Measurements from ENCODE around the gene PEMT. TPM values are rescaled to one million over a fixed set of nuclear protein-coding genes. Genes with fewer than 3 reads are reported as not detected.

Gene PEMT
- polyA plus RNA-seq, 1 donor, result 25.7 TPM

DNA sequence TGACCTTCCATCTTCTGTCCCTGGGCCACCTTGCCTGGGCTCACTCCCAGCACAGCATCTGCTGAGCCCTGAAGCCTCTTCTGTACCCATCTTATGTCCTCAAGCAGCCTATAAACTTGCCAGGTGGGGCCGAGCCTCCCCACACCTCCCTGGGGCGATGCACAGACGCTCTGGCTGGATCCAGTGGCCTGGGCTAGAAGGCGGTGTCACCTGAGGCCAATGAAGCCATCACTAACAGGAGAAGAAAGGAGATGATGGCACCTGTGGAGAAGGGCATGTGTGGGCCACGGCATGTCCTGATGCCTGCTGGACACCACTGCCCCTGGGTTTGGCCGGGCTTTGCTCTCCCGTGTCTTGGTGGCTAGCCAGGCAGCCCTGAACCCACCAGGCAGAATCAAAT is 45.5 kb downstream of the PEMT start:
- no peak overlapping the region for H3K4me3 ChIP-seq (ENCODE audit: low read length)
- no CpG with 5 or more reads among the region's 7 CpGs for WGBS (ENCODE audit: insufficient coverage, low lambda C conversion rate)

DNA sequence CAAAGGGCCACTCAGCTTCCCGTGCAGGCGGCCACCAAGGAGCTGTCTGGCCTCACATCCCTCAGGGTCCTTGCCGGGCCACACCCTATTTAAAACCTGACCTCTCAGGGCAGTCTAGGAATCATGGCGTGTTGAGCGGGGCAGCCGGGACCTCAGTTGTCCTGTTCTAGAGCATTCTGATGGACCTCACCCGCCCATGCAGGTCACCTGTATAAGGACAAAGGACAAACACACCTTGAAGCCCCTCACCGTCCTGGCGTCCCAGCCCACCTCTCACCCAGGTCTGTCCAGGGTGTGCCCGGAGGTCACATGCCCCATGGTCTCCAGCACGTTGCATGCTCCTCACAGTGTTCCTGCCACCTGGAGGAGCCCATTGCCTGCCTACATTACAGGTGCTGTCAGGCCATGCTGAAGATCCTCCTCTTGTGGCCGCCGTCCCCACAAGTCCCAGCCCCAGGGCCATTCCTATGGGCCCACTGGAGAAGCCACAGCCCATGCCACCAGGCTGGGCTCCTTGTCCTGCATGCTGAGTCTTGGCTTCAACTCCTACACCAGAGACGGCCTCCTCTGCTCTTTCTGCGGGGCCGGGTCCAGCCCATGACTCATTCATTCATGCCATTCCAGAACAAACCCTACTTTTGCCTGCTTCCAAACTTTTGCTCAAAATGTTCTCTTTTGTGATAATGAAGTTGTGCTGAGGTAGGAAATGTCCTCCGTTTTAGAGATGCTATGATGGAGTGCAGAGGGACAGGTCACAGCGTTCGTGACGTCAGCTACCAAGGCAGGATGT is 46.3 kb downstream of the PEMT start:
- no peak for DNase-seq
- no peaks in the 10 kb centered on the region for H3K27me3 ChIP-seq (ENCODE audit: control insufficient read depth, insufficient read depth, low read length)

More for the DNA sequence above, 45.5 kb downstream of the PEMT start:
- Histone ChIP-seq H3K36me3 (ENCODE audit: control insufficient read depth, insufficient read depth, low read length) (no peaks in the 10 kb centered on the region), H3K27me3 (ENCODE audit: control insufficient read depth, insufficient read depth, low read length) (no peaks in the 10 kb centered on the region), H3K9me3 (ENCODE audit: control insufficient read depth, low read depth, low read length) (no peaks in the 10 kb centered on the region), H3K4me1 (ENCODE audit: control insufficient read depth, insufficient read depth, low read length) (peaks cover 26% of the 10 kb centered on the region), H3K27ac (ENCODE audit: low read length) (no peak overlapping the region)
- DNase-seq, result no peak

DNA sequence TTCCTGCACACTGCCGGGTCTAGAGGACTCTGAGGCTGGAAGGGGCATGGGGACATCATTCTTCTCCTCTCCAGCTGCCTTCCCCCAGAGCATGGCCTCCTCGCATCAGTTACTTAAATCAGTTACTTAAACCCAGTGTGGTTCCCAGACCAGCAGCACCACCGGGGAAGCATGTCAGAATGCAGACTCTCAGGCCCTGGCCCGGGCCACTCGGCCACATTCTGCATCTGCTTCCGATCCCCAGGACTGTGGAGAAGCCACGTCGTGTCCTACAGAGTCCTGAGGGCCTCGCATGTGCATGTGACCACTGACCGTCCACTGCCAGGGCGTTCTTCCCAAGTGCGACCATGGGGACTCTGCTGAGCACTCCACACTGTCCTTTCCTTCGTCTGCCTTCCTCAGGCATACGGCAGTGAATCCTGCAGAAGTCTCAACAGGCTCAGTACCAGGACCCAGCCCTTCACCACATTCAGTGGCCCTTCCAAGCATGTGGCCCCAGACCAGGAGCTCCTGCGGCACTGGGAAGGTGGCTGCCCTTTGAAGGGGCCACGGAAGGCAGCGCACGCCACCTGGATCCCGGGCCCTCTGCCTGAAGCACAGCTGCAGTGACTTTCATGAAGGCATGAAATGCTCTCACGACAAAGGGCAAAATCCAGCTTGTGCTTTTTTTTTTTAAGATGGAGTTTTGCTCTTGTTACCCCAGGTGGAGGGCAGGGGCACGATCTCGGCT is 48.4 kb downstream of the PEMT start:
- H3K4me1 ChIP-seq (ENCODE audit: control insufficient read depth, insufficient read depth, low read length), result peaks cover 46% of the 10 kb centered on the region
- no peaks in the 10 kb centered on the region for H3K9me3 ChIP-seq (ENCODE audit: control insufficient read depth, low read depth, low read length)
- no peak overlapping the region for H3K27ac ChIP-seq (ENCODE audit: low read length)
- no peaks in the 10 kb centered on the region for H3K27me3 ChIP-seq (ENCODE audit: control insufficient read depth, insufficient read depth, low read length)
- H3K36me3 ChIP-seq (ENCODE audit: control insufficient read depth, insufficient read depth, low read length), result no peaks in the 10 kb centered on the region
- DNase-seq, result no peak
- no peak overlapping the region for H3K4me3 ChIP-seq (ENCODE audit: low read length)
- WGBS (ENCODE audit: insufficient coverage, low lambda C conversion rate), result no CpG with 5 or more reads among the region's 22 CpGs

More for the DNA sequence above, 46.3 kb downstream of the PEMT start:
- H3K9me3 ChIP-seq (ENCODE audit: control insufficient read depth, low read depth, low read length), result no peaks in the 10 kb centered on the region
- WGBS (ENCODE audit: insufficient coverage, low lambda C conversion rate), result 80% methylated on average over 1 of the region's 20 CpGs
- H3K4me1 ChIP-seq (ENCODE audit: control insufficient read depth, insufficient read depth, low read length), result peaks cover 30% of the 10 kb centered on the region
- H3K4me3 ChIP-seq (ENCODE audit: low read length), result no peak overlapping the region
- H3K36me3 ChIP-seq (ENCODE audit: control insufficient read depth, insufficient read depth, low read length), result no peaks in the 10 kb centered on the region
- no peak overlapping the region for H3K27ac ChIP-seq (ENCODE audit: low read length)

DNA sequence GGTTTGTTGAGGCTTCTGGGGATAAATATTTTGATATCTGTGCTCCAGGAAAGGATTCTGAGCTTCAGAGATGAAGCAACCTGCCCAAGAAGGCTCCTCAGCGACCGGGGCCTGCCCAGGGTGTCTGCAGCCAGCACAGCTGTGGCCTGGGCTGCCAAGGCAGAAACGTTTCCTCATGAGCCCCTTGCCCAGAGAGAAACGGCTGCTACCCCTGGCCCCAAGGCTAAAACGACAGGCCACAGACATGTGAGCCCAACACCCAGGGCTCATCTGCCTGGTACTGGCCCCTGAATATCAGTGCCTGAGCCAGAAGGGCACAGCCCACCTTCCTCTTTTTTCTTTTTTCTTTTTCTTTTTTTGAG is 49.9 kb downstream of the PEMT start:
- Histone ChIP-seq H3K4me1 (ENCODE audit: control insufficient read depth, insufficient read depth, low read length) (peaks cover 45% of the 10 kb centered on the region), H3K36me3 (ENCODE audit: control insufficient read depth, insufficient read depth, low read length) (no peaks in the 10 kb centered on the region), H3K9me3 (ENCODE audit: control insufficient read depth, low read depth, low read length) (no peaks in the 10 kb centered on the region), H3K27me3 (ENCODE audit: control insufficient read depth, insufficient read depth, low read length) (no peaks in the 10 kb centered on the region), H3K27ac (ENCODE audit: low read length) (no peak overlapping the region), H3K4me3 (ENCODE audit: low read length) (no peak overlapping the region)
- no CpG with 5 or more reads among the region's 5 CpGs for WGBS (ENCODE audit: insufficient coverage, low lambda C conversion rate)
- DNase-seq, result no peak

DNA sequence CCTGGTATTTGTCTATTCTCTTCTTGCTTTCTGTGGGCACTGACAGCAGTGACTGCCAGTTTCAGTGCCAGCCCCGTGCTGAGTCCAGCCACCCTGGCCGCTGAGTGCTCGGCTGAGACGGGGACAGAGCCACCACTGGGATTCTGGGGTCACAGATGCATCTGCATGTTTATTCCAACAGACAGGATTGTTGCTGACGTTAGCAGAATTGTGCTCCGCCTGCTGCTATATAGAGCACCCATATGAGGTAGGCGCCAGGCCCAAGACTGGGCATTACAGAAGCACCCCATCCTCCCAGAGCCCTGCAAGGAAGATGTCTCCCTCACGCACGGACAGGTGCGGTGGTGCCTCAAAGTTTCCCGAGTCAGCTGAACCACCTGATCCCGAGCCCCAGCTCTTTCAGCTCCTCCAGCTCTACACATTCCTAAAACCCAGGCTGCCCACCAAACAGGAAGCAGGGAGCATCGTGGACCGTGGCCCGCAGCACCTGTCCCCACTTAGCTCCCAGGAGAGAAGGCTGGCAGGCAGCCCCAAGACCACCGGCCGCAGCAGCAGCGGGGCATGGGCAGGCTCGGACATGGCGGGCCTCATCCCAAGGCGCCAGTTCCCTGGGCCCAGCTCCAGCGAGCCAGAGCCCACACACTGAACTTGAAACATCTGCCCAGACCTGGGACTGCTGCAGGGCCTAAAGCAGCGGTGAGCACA is 50.4 kb downstream of the PEMT start:
- no peaks in the 10 kb centered on the region for H3K9me3 ChIP-seq (ENCODE audit: control insufficient read depth, low read depth, low read length)
- no peak overlapping the region for H3K27ac ChIP-seq (ENCODE audit: low read length)
- H3K4me3 ChIP-seq (ENCODE audit: low read length), result no peak overlapping the region
- no CpG with 5 or more reads among the region's 23 CpGs for WGBS (ENCODE audit: insufficient coverage, low lambda C conversion rate)
- peaks cover 45% of the 10 kb centered on the region for H3K4me1 ChIP-seq (ENCODE audit: control insufficient read depth, insufficient read depth, low read length)
- no peaks in the 10 kb centered on the region for H3K27me3 ChIP-seq (ENCODE audit: control insufficient read depth, insufficient read depth, low read length)
- no peak for DNase-seq
- no peaks in the 10 kb centered on the region for H3K36me3 ChIP-seq (ENCODE audit: control insufficient read depth, insufficient read depth, low read length)

DNA sequence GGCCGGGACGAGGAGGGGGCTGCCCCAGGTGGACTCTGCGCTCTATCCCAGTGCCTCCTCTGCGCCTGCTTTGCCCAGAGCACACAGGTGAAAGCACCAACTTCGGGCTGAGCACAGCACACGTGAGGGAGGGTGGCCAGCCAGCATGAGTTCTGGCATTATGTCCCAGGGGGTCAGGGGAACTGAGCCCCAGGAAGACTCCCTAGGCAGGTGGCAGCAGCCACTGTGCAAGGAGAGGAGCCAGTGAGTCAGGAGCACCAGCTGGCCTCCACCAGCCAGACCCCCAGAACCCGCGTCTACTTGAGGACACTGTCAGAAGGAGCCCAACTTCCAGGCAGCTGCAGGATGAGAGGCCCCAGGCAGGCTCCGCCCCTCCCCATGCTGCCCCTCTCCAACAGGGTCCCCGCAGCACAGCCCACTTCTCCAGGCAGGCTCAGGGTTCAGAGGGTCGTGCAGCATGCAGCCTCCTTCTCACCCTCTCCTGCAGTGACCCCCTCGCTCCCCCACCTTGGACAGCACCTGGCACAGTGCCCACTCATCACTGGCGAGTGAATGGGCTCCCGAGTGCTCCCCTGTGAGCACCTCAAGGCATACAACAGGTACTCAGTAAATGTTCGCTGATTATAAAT is 51.1 kb downstream of the PEMT start:
- WGBS (ENCODE audit: insufficient coverage, low lambda C conversion rate), result no CpG with 5 or more reads among the region's 15 CpGs
- Histone ChIP-seq H3K36me3 (ENCODE audit: control insufficient read depth, insufficient read depth, low read length) (no peaks in the 10 kb centered on the region), H3K27ac (ENCODE audit: low read length) (no peak overlapping the region), H3K27me3 (ENCODE audit: control insufficient read depth, insufficient read depth, low read length) (no peaks in the 10 kb centered on the region), H3K4me3 (ENCODE audit: low read length) (no peak overlapping the region), H3K9me3 (ENCODE audit: control insufficient read depth, low read depth, low read length) (no peaks in the 10 kb centered on the region), H3K4me1 (ENCODE audit: control insufficient read depth, insufficient read depth, low read length) (peaks cover 45% of the 10 kb centered on the region)
- DNase-seq, result no peak

DNA sequence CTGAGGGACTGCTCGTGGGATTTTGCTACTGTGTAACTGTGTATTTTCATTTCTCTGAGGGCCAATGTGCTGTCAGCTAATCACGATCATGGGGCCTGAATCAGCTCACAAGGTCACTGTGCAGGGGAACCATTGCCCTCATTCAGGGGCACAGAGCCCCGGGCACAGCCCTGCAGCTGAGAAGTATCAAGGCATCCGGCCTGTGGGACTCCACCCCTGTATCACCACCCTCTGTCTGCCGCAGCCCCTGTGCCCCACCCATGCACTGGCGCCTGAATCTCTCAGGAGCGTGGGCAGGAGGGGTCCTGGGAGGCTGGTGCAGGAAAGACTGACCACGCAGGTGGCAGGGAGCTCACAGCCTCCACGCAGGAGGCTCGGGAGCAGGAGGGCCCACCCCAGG is 51.9 kb downstream of the PEMT start:
- Histone ChIP-seq H3K9me3 (ENCODE audit: control insufficient read depth, low read depth, low read length) (no peaks in the 10 kb centered on the region), H3K27ac (ENCODE audit: low read length) (peak overlapping the region; percentile 54), H3K27me3 (ENCODE audit: control insufficient read depth, insufficient read depth, low read length) (no peaks in the 10 kb centered on the region), H3K4me3 (ENCODE audit: low read length) (no peak overlapping the region), H3K36me3 (ENCODE audit: control insufficient read depth, insufficient read depth, low read length) (no peaks in the 10 kb centered on the region), H3K4me1 (ENCODE audit: control insufficient read depth, insufficient read depth, low read length) (peaks cover 45% of the 10 kb centered on the region)
- 70% methylated on average over 2 of the region's 10 CpGs for WGBS (ENCODE audit: insufficient coverage, low lambda C conversion rate)
- DNase-seq, result peak in 1 of 2 donors; percentile 36

DNA sequence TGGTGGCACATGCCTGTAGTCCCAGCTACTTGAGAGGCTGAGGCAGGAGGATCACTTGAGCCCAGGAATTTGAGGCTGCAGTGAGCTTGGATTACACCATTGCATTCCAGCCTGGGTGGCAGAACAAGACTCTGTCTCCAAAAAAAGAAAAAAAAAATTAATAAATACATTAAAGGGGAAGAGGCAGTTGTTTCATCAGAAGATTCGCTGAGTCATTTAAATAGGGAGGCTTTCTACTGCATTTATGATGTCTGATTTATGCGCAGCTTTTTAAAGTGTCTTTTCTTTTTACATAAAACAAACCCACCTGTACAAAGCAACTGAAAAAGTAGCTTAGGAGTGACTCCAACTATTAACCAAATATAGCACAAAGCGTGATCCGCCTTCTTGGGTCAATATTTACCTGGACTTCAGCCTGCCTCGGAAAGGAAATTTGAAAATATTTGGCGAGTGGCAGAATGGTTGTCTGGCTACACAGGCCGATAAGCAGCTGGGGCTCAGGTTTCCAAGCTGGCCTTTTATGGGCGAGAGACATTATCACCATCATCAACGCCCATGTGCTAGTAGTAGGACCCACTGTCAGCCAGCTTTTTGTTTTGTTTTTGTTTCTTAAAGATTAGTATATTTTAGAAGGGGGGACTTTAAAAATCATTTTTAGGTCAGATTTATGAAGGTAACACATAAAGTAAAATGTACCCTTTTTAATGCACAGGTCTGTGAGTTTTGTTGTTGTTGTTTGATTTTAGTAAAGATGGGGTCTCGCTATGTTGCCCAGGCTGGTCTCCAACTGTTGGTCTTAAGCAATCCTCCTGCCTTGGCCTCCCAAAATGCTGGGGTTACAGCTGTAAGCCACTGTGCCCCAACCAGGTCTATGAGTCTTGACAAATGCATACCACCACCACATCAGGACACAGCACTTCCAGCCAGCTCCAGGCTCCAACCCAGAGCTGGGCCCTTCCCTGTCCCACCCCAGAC is 52.8 kb downstream of the PEMT start:
- Histone ChIP-seq H3K9me3 (ENCODE audit: control insufficient read depth, low read depth, low read length) (no peaks in the 10 kb centered on the region), H3K27ac (ENCODE audit: low read length) (peak overlapping the region; percentile 61), H3K4me1 (ENCODE audit: control insufficient read depth, insufficient read depth, low read length) (peaks cover 45% of the 10 kb centered on the region), H3K27me3 (ENCODE audit: control insufficient read depth, insufficient read depth, low read length) (no peaks in the 10 kb centered on the region), H3K4me3 (ENCODE audit: low read length) (no peak overlapping the region), H3K36me3 (ENCODE audit: control insufficient read depth, insufficient read depth, low read length) (no peaks in the 10 kb centered on the region)
- 10% methylated on average over 2 of the region's 10 CpGs for WGBS (ENCODE audit: insufficient coverage, low lambda C conversion rate)
- DNase-seq, result peak; percentile 73 to 92

DNA sequence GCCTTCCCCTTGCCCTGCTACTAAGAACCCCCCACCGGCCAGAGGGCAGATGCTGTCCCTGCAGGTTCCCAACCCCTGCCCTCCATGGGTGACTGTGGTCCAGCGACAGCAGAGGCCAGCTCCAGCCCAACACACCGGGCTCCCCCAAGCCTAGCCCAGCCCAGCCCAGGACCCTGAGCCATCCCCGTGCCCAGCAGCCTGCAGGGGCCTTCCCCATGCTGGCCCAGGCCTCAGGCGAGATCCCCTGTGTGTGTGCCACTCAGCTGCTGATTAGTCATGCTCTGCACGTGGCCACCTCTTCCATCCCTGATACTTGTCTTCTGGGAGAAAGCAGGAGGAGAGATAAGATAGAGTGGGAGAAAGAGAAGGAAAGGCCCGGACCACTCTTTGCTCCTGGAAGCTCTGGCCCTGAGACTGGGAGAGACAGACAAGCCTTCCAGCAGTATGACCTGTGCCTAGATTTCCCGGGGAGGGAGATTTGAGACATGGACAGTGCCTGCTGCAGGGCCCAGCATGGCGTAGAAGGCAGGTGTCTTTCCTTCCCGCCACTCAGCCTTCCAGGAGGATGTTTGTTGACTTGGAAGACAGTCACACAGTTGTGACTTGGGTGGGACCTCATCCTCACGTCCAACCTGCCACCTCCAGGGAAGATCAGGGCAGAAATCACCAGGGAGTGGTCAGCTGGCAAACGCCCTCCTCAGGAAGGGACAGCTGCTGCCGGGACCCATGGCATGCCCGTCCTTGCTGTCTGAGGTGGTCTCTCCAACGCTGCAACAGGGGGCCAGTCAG is 54.0 kb downstream of the PEMT start:
- Histone ChIP-seq H3K27ac (ENCODE audit: low read length) (peak overlapping the region; percentile 61), H3K27me3 (ENCODE audit: control insufficient read depth, insufficient read depth, low read length) (no peaks in the 10 kb centered on the region), H3K9me3 (ENCODE audit: control insufficient read depth, low read depth, low read length) (no peaks in the 10 kb centered on the region), H3K4me1 (ENCODE audit: control insufficient read depth, insufficient read depth, low read length) (peaks cover 45% of the 10 kb centered on the region), H3K36me3 (ENCODE audit: control insufficient read depth, insufficient read depth, low read length) (no peaks in the 10 kb centered on the region), H3K4me3 (ENCODE audit: low read length) (no peak overlapping the region)
- WGBS (ENCODE audit: insufficient coverage, low lambda C conversion rate), result no CpG with 5 or more reads among the region's 15 CpGs
- DNase-seq, result peak; percentile 37 to 65
